Lower leg skin (tissue), 4 donors: Measurements from ENCODE around the gene MCM7. TPM values are rescaled to one million over a fixed set of nuclear protein-coding genes. Genes with fewer than 3 reads are reported as not detected.

ENCODE experiments used
- DNase-seq, 2 donors: peaks; one replicate each; pipeline ENCODE4 v3.0.0-alpha.2; 2019; ENCODE audit warnings: low spot score in 2 of 2
- H3K4me3 ChIP-seq: fragments of 200-600 bp; sonication (generic); 2 replicates; pipeline ENCODE4 v1.5.1; 2017; ENCODE audit warnings: mild to moderate bottlenecking, low read depth; ENCODE audit not compliant: poor library complexity, severe bottlenecking
- POLR2A ChIP-seq, 2 donors: fragments of 450-650 bp; IDR thresholded peaks; one replicate each; pipeline ENCODE4 v1.6.1; 2016 to 2017; ENCODE audit warnings: antibody characterized with exemption in 2 of 2, mild to moderate bottlenecking in 1 of 2, moderate library complexity in 1 of 2
- WGBS, 2 donors: methylation state at CpG; one replicate each; pipeline ENCODE4 v1.1.5; 2018; 5-methylcytosine and 5-hydroxymethylcytosine counted together
- intact Hi-C: fragments of 100-400 bp; cut with DNase I; formaldehyde crosslinking; loops from one replicate; pipeline ENCODE4 v1.15.0; 2023; ENCODE audit warnings: low total_unique reads
- total RNA-seq, 4 donors: library from RNA; depleted of rRNA; stranded (reverse); fragments of >200 nt; gene quantifications; one replicate each; pipeline ENCODE4 v1.1.0, GENCODE V29; 2016
- TF ChIP-seq, protein P1 (sequence below), 3 donors: fragments of 450-650 bp; IDR thresholded peaks; one replicate each; pipeline ENCODE4 v1.5.1; 2016; ENCODE audit warnings: antibody characterized with exemption in 3 of 3, mild to moderate bottlenecking in 3 of 3, moderate library complexity in 2 of 3

Gene MCM7
- total RNA-seq, 4 donors from 2014 or later: 41.5 to 52.2 (median 50.4) TPM

DNA sequence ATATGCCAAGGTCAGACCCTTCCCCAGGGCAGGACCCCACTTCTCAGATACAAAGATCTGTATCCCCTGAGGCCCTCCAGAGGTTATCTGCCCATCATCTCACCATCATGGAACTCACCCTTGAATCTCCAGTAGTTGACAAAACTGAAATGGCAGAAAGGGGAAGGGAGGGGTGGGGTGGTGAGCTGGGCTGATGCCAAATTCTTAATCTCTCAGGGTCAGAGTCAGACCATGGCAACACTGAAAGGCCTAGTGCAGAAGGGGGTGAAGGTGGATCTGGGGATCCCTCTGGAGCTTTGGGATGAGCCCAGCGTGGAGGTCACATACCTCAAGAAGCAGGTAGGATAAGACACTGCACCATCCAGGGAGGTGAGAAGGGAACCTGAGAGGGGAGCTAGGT, 21.4 kb upstream of the MCM7 start:
- H3K4me3 ChIP-seq: no peak overlapping the region
- intact Hi-C loops: no loop called here
- DNase-seq: no peak
- WGBS, 2 donors: 95 to 96% methylated on average over 1 of the region's 1 CpG
- no peak for TF ChIP-seq POLR2A (IDR thresholded peaks at IDR 0.05)
- TF ChIP-seq, protein P1, sequence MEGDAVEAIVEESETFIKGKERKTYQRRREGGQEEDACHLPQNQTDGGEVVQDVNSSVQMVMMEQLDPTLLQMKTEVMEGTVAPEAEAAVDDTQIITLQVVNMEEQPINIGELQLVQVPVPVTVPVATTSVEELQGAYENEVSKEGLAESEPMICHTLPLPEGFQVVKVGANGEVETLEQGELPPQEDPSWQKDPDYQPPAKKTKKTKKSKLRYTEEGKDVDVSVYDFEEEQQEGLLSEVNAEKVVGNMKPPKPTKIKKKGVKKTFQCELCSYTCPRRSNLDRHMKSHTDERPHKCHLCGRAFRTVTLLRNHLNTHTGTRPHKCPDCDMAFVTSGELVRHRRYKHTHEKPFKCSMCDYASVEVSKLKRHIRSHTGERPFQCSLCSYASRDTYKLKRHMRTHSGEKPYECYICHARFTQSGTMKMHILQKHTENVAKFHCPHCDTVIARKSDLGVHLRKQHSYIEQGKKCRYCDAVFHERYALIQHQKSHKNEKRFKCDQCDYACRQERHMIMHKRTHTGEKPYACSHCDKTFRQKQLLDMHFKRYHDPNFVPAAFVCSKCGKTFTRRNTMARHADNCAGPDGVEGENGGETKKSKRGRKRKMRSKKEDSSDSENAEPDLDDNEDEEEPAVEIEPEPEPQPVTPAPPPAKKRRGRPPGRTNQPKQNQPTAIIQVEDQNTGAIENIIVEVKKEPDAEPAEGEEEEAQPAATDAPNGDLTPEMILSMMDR (IDR thresholded peaks at IDR 0.05): no peak

DNA sequence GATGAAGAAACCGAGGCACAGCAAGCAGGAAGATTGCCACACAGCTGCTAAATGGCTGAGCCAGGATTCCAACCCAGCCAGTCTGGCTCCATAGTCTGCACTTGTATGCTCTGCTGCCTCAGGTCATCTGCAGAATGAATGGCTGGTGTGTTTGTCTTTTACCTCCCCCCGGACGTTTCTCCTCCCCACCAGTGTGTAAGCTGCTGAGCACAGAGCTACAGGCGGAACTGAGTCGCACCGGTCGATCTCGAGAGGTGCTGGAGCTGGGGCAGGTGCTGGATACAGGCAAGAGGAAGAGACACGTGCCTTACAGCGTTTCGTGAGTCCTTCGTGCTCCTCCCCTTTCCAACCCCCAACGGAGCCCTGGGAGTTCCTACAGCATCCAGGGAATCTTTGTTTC, 20.9 kb upstream of the MCM7 start:
- no peak for DNase-seq
- 49 to 56% methylated on average over 13 of the region's 13 CpGs for WGBS, 2 donors
- no peak for TF ChIP-seq POLR2A (IDR thresholded peaks at IDR 0.05)
- TF ChIP-seq, protein P1 (IDR thresholded peaks at IDR 0.05): no peak
- no peak overlapping the region for H3K4me3 ChIP-seq
- intact Hi-C loops: no loop called here

DNA sequence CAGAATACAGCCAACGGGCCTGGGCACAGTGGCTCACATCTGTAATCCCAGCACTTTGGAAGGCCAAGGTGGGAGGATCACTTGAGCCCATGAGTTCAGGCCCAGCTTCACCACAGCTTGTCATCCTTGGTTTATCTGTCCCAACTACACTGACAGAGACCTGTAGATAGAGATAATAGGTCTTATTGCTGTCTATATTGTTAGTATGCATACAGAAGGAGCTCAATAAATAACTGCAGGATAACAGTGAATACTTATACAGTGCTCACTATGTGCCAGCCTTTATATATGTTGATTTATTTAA, 19.5 kb upstream of the MCM7 start:
- no peak for DNase-seq
- 32 to 37% methylated on average over 1 of the region's 1 CpG for WGBS, 2 donors
- intact Hi-C loops: no loop called here
- H3K4me3 ChIP-seq: no peak overlapping the region
- no peak for TF ChIP-seq POLR2A (IDR thresholded peaks at IDR 0.05)
- TF ChIP-seq, protein P1 (IDR thresholded peaks at IDR 0.05): no peak

DNA sequence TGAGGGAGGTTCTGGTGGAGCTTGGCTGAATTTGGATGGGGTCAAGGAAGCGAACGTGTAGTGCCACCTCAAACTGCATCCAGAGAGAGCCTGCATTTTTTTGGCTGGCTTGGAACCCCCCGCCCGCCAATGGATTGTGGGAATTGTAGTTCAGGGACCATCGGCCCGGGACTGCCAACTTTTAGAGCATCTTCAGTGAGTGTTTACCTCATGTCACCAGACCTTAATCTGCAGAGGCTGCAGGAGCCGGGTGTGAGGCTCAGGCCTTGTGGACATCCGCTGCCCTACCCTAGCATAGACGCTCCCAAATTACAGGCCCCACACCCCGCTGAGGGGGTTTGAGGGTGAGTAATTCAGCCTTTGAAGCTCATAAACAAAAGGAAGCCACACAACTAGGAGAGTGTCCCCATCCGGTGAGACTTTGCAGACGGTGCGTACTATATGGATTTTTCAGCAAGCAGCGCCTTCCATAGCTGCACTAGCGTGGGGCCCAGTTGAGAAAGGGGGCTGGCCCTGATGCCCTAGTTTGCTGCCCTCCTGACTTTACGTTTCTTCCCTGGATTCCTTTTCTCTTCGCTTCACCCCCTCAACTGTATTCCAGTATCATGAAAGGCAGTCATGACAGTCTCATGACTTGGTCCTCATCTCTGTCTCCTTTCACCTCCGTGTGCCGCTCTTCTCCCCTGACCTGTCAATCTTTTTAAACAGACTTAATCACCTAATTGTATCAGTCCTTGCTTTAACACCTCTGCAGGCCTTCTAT, 19.0 kb upstream of the MCM7 start:
- H3K4me3 ChIP-seq: peak overlapping the region; percentile 57
- 17 to 20% methylated on average over 19 of the region's 19 CpGs for WGBS, 2 donors
- peak; percentile 64 to 95 for DNase-seq
- intact Hi-C loops: no loop called here
- no peak for TF ChIP-seq POLR2A (IDR thresholded peaks at IDR 0.05)
- TF ChIP-seq, protein P1 (IDR thresholded peaks at IDR 0.05): no peak

DNA sequence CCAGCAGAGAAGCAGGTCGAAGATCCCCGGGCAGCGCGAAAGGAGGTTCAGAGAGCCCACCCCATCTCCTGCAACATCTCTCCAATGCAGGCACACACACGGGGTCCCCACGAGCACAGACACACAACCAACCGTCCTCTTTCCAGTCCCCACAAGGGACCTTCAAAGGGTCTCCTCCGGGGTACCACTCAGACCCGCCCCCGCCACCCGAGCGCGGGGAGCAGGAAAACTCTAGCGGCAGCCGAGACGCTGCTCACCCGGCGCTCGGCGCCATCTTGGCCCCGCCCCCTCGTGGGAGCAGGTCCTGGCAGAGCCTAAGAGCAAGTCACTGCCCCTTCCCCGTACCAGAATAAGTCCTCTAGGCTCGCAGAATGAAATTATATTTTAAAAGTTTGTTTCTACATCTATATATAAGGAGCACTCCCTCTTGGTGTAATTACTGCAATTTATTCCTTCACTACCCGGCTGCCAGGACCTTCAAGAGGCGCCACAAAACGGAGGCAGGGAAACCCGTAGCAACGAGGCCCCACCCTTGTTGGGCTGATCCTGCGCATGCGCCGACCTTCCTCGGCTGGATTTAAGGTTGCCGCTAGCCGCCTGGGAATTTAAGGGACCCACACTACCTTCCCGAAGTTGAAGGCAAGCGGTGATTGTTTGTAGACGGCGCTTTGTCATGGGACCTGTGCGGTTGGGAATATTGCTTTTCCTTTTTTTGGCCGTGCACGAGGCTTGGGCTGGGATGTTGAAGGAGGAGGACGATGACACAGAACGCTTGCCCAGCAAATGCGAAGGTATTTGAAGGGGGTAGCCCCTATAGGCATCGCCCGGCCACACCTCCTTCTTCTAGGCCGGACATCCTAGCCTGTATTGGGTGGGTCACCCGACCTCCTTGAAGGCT, 18.1 kb upstream of the MCM7 start, which contains the start of the genes CNPY4 and TAF6:
TSS of gene CNPY4 (plus strand) at position 563 of the 898 bp plus-strand sequence. CDS start at position 674, 111 bp downstream.
TSS of gene TAF6 (minus strand) at position 287 of the 898 bp plus-strand sequence. CDS start 5,149 bp downstream, outside the sequence.
- intact Hi-C loops: no loop called here
- TF ChIP-seq, protein P1 (IDR thresholded peaks at IDR 0.05): no peak
- no peak for TF ChIP-seq POLR2A (IDR thresholded peaks at IDR 0.05)
- H3K4me3 ChIP-seq: peak within 1 kb of the TSS; percentile 72
- WGBS, 2 donors: 0 to 1% methylated on average over 43 to 49 of the region's 49 CpGs
- peak; percentile 95 to 99 for DNase-seq
